T follicular helper cell (primary cell): Measurements from ENCODE around the gene ZNF552.
"Not testable (repeated sequence)": the region's sequence is repeated elsewhere in the genome, so short reads cannot be mapped to it uniquely, and the experiment has no call there.

Experiments used
- DNase-seq: peaks from one replicate; pipeline ENCODE4 v3.0.0-alpha.2; 2020; ENCODE audit warnings: low read depth

ZNF552 gene

GRCh38 chr19:57818378-57818777 is 3.7 kb upstream of the ZNF552 start:
- DNase-seq: no peak

GRCh38 chr19:57817976-57818375 is 3.3 kb upstream of the ZNF552 start:
- DNase-seq: no peak

- no peak for DNase-seq
These were observed 1.9 kb upstream of the ZNF552 start for GRCh38 chr19:57816652-57817051.

DNA sequence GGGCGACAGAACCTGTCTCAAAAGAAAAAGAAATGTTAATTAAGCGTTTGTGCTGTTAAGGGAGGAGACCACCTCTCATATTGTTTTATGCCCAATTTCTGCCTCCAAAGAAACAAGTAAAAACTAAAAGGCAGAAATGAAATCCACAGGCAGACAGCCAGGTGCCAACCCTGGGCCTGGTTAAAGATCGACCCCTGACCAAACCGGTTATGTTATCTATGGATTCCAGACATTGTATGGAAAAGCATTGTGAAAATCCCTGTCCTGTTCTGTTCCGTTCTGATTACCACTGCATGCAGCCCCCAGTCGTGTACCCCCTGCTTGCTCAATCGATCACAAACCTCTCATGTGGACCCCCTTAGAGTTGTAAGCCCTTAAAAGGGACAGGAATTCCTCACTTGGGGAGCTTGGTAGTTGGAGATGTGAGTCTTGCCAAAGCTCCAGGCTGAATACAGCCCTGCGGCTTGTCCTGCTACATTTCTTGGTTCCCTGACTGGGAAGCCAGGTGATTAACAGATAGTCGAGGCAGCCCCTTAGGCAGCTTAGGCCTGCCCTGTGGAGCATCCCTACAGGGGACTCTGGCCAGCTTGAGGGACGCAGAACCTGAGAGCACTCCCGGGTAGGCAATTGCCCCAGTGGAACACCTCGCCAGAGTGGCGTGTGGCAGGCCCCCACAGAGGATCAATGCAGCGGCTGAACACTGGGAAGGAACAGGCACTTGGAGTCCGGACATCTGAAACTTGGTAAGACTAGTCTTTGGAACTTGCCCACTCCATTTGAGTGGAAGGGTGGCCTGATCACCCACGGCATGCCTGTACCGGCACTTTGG is 748 bp upstream of the ZNF552 start:
- no peak for DNase-seq

- DNase-seq: no peak
These were observed 701 bp downstream of the ZNF552 start for GRCh38 chr19:57813919-57814504.

DNA sequence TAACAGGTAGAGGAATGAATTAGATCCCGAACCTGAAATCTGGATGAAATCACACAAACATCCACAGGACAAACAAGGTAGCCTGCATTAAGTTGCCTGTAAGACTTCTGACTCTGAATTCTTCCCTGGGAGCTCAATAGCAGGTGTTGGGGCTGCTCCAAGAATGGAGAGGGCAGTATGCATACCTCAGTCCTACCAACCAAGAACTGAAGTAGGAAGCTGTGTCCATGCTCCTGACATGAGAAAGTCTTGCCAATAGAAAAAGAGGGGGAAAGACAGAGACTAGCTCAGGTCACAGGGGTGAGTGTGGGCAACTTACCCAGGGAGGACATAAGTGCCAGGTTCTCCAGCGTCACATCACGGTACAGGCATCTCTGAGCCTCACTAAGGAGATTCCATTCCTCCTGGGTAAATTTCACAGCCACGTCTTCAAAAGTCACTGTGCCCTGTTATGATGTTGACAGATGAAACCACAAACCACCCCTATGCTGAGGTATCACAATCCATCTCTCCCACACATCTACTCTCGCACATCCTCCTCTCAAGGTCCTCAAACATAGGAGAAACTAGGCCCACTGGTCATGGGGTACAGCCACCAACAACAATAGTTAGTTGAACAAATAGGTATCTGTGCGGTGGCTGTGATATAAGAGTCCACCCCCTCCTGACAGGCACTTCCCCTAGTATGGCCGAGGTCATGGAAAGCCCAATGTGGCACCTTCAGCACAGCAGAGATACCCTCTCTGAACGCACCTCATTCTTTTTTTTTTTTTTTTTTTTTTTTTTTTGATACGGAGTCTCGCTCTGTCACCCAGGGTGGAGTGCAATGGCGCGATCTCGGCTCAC is 1.5 kb downstream of the ZNF552 start:
- DNase-seq: not testable (repeated sequence)

DNA sequence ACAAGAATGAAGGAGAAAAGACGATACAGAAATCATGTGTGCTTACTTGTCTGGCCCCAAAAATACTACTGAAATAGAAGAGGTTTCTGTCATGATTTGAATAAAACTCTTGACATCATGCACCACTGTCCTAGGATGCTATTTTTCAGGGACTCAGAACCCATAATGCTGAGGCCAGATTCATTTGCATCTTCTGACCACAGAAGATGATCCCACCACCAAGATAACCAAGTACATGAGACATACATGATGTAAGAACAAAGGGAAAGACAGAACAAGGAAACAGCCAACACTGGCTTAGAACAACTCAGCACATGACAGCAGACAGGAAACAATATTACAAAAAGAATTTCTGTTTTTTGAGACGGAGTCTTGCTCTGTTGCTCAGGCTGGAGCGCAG is 2.5 kb downstream of the ZNF552 start:
- DNase-seq: no peak

GRCh38 chr19:57810410-57811295 is 4.1 kb downstream of the ZNF552 start:
- not testable (repeated sequence) for DNase-seq

GRCh38 chr19:57807541-57807940 is 7.2 kb downstream of the ZNF552 start:
- no peak for DNase-seq

- DNase-seq: no peak
These were observed 11.0 kb downstream of the ZNF552 start for GRCh38 chr19:57803594-57804325.

DNA sequence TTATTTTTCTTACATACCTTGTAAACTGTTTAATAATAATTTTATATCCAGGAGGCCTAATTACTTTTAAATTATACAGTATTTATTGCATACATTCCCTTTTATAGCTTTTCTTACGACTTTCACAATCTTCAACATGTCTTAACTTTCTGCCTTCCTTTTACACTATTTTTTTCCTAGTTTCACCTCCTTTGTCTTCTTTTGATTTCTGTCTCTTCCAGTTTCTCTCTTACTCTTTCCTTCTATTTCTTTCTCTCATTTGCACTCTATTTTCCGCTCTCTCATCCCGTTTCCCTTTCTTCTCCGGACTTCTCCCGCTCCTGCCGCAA is 11.5 kb downstream of the ZNF552 start:
- no peak for DNase-seq

- DNase-seq: no peak
These were observed 12.4 kb downstream of the ZNF552 start for GRCh38 chr19:57802269-57802668.

GRCh38 chr19:57800696-57801095 is 14.0 kb downstream of the ZNF552 start:
- DNase-seq: no peak

- not testable (repeated sequence) for DNase-seq
These were observed 18.1 kb downstream of the ZNF552 start for GRCh38 chr19:57796580-57796979.

DNA sequence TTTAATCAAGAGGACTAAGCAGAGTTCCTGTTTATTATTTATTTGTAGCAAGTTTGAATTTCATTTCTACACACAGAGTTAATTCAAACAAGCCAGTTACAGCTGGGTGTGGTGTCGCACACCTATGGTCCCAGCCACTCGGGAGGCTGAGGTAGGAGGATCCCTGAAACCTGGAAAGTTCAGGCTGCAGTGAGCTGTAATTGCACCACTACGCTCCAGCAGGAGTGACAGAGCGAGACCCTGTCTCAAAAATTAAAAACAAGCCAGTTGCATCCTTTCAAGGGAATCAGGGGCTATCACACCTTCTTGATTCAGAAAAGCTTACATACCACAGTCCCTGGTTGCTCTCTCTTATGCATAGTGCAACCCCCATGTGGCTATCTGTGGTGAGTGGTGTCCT is 25.4 kb downstream of the ZNF552 start:
- DNase-seq: no peak

DNA sequence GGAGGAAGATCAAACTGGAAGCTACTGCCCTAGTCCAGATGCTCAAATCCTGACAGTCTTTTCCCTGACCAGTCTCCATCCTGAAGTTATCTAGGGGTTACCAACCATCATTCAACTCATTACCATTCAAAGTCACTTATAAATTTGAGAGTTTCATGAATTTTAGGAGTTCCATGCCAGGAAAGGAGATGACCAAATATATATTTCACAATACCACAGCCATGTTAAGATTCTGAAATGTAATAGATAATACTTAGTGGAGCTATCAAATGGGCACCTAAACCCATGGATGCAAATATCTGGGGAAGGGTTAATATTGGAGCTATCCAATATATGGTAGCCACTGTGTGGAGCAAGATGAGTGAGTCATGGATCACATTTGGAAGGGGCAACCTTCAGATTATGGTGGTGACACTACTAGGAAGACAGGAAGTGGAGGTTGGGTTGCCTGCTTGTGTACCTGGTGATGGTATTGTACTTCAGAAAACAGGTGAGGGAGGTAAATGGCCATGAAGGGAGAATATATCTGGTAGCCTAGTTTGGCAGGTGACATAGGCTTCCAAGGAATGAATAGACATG is 26.5 kb downstream of the ZNF552 start:
- DNase-seq: no peak

GRCh38 chr19:57786906-57787305 is 27.8 kb downstream of the ZNF552 start:
- no peak for DNase-seq

- no peak for DNase-seq
These were observed 28.4 kb downstream of the ZNF552 start for GRCh38 chr19:57786286-57786685.

DNA sequence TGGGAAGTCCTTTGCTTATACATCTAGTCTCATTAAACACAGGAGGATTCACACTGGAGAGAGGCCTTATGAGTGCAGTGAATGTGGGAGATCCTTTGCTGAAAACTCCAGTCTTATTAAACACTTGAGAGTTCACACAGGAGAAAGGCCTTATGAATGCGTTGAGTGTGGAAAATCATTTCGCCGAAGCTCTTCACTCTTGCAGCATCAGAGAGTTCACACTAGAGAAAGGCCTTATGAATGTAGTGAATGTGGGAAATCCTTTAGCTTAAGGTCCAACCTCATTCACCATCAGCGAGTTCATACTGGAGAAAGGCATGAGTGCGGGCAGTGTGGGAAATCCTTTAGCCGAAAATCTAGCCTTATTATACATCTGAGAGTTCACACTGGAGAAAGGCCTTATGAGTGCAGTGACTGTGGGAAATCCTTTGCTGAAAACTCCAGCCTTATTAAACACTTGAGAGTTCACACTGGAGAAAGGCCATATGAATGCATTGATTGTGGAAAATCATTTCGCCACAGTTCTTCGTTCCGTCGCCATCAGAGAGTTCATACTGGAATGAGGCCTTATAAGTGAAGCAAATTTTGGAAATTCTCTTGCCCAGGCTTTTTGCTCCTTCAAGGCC is 35.4 kb downstream of the ZNF552 start:
- no peak for DNase-seq

DNA sequence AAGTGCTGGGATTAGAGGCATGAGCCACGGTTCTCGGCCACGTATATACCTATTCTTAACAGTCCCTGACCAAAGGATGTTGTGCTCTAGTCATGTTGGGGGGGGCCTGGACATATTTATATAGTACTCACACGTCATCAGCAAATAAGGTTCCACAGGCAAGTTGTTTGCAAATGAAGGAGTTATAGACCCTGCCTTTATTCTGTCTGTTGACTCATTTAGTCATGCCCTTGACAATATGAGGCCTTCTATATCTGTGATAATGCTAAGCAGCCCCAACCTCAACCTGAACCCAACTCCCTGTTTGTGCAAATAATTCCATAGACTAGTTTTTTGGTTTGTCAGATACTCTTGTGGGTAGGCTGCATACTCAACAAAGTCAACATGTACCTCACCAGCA is 36.4 kb downstream of the ZNF552 start:
- DNase-seq: no peak
